ENCODE results near the gene KCNMB2. TPM values are rescaled to one million over a fixed set of nuclear protein-coding genes. Genes with fewer than 3 reads are reported as not detected.

Gene KCNMB2
- polyA plus RNA-seq, 3 donors, result not detected

- H4K20me1 ChIP-seq (ENCODE audit: insufficient read depth, low read length), result no peaks in the 10 kb centered on the region
- no peaks in the 10 kb centered on the region for H3K4me1 ChIP-seq (ENCODE audit: control insufficient read depth in 1 of 2, insufficient read depth in 2 of 2, low read length in 2 of 2)
- TF ChIP-seq CTCF (IDR thresholded peaks at IDR 0.05), result no peak
- DNase-seq, result no peak
- H3K27me3 ChIP-seq (ENCODE audit: control insufficient read depth in 2 of 2, insufficient read depth in 2 of 2, low read length in 2 of 2), result no peaks in the 10 kb centered on the region
- no peak overlapping the region for H3K9ac ChIP-seq (ENCODE audit: insufficient read depth, low read length, poor library complexity, severe bottlenecking)
- no peaks in the 10 kb centered on the region for H3K36me3 ChIP-seq (replicated peaks in 1 of 2; ENCODE audit: control insufficient read depth in 1 of 2, insufficient read depth in 2 of 2, low read length in 2 of 2)
- no peak overlapping the region for H3K4me3 Mint-ChIP-seq
- peaks cover 11 to 18% of the 10 kb centered on the region in 2 donors for H3K9me3 ChIP-seq (replicated peaks in 1 of 2; ENCODE audit: control insufficient read depth in 1 of 2, insufficient read depth in 1 of 2, low read length in 2 of 2)
- H3K4me1 Mint-ChIP-seq, result no peaks in the 10 kb centered on the region
- peaks cover 2 to 8% (median 5%) of the 10 kb centered on the region in 7 donors for H3K9me3 Mint-ChIP-seq
- no peak overlapping the region for H3K27ac ChIP-seq (ENCODE audit: low read depth in 1 of 2, low read length in 2 of 2)
- no peak overlapping the region for H3K4me2 ChIP-seq (replicated peaks; ENCODE audit: extremely low read depth, low read length, poor library complexity, severe bottlenecking)
- peak overlapping the region in 1 of 7 donors; percentile 23 for H3K27ac Mint-ChIP-seq
- no peak overlapping the region for H3K4me3 ChIP-seq (replicated peaks in 1 of 3; ENCODE audit: low read depth in 2 of 3, low read length in 3 of 3)
- WGBS (ENCODE audit: insufficient coverage), result 79% methylated on average over 7 of the region's 9 CpGs
- intact Hi-C loops (cut with micrococcal nuclease), result no loop called here
- no peaks in the 10 kb centered on the region for H3K27me3 Mint-ChIP-seq (ENCODE audit: low read depth in 3 of 3)
- H2AFZ ChIP-seq (ENCODE audit: insufficient read depth, low read depth, low read length, poor library complexity, severe bottlenecking), result no peak overlapping the region
- H3K36me3 Mint-ChIP-seq, result no peaks in the 10 kb centered on the region
- H3K79me2 ChIP-seq (ENCODE audit: insufficient read depth, low read length), result no peaks in the 10 kb centered on the region
Observed at GRCh38 chr3:178676942-178677790, 140.9 kb downstream of the KCNMB2 start.

- H3K4me1 Mint-ChIP-seq, result no peaks in the 10 kb centered on the region
- no peak for DNase-seq
- no peaks in the 10 kb centered on the region for H3K27me3 Mint-ChIP-seq (ENCODE audit: low read depth in 3 of 3)
- no peak overlapping the region for H3K27ac Mint-ChIP-seq
- no peak overlapping the region for H2AFZ ChIP-seq (ENCODE audit: insufficient read depth, low read depth, low read length, poor library complexity, severe bottlenecking)
- no peaks in the 10 kb centered on the region for H3K36me3 ChIP-seq (replicated peaks in 1 of 2; ENCODE audit: control insufficient read depth in 1 of 2, insufficient read depth in 2 of 2, low read length in 2 of 2)
- H3K9me3 Mint-ChIP-seq, result peaks cover 2 to 8% (median 5%) of the 10 kb centered on the region in 7 donors
- H3K4me3 ChIP-seq (replicated peaks in 1 of 3; ENCODE audit: low read depth in 2 of 3, low read length in 3 of 3), result no peak overlapping the region
- no peaks in the 10 kb centered on the region for H3K4me1 ChIP-seq (ENCODE audit: control insufficient read depth in 1 of 2, insufficient read depth in 2 of 2, low read length in 2 of 2)
- no peak overlapping the region for H3K27ac ChIP-seq (ENCODE audit: low read depth in 1 of 2, low read length in 2 of 2)
- intact Hi-C loops (cut with micrococcal nuclease), result no loop called here
- H3K9me3 ChIP-seq (replicated peaks in 1 of 2; ENCODE audit: control insufficient read depth in 1 of 2, insufficient read depth in 1 of 2, low read length in 2 of 2), result peaks cover 11 to 22% of the 10 kb centered on the region in 2 donors
- H3K79me2 ChIP-seq (ENCODE audit: insufficient read depth, low read length), result no peaks in the 10 kb centered on the region
- H3K4me2 ChIP-seq (replicated peaks; ENCODE audit: extremely low read depth, low read length, poor library complexity, severe bottlenecking), result no peak overlapping the region
- no peaks in the 10 kb centered on the region for H3K27me3 ChIP-seq (ENCODE audit: control insufficient read depth in 2 of 2, insufficient read depth in 2 of 2, low read length in 2 of 2)
- H4K20me1 ChIP-seq (ENCODE audit: insufficient read depth, low read length), result no peaks in the 10 kb centered on the region
- TF ChIP-seq CTCF (IDR thresholded peaks at IDR 0.05), result no peak
- H3K36me3 Mint-ChIP-seq, result no peaks in the 10 kb centered on the region
- H3K4me3 Mint-ChIP-seq, result no peak overlapping the region
- H3K9ac ChIP-seq (ENCODE audit: insufficient read depth, low read length, poor library complexity, severe bottlenecking), result no peak overlapping the region
- 100% methylated on average over 2 of the region's 2 CpGs for whole genome bisulfite sequencing (ENCODE audit: insufficient coverage)
Observed at GRCh38 chr3:178677961-178678360, 141.7 kb downstream of the KCNMB2 start.
